Measurements from ENCODE around the gene TRIM33.

TRIM33 gene

GRCh38 chr1:114511032-114511785, at the start of gene TRIM33:
TRIM33 (minus strand) TSS chr1:114511203; CDS start chr1:114511076, 127 bp downstream.
- Mint-ChIP-seq H3K36me3 (ENCODE audit: low read depth) (peaks cover 10% of the 10 kb centered on the region), H3K27ac (peak within 1 kb of the TSS; percentile 98), H3K27me3 (ENCODE audit: low read depth, poor library complexity) (peaks cover 18% of the 10 kb centered on the region), H3K4me1 (peaks cover 53% of the 10 kb centered on the region), H3K4me3 (peak within 1 kb of the TSS; percentile 95), H3K9me3 (no peaks in the 10 kb centered on the region)
- DNase-seq = peak; percentile 90
- TF ChIP-seq CTCF (IDR thresholded peaks at IDR 0.05) = no peak

GRCh38 chr1:114559356-114559755, 48.4 kb upstream of the TRIM33 start:
- Mint-ChIP-seq H3K9me3 (peaks cover 7% of the 10 kb centered on the region), H3K36me3 (ENCODE audit: low read depth) (peaks cover 25% of the 10 kb centered on the region), H3K4me3 (no peak overlapping the region), H3K27me3 (ENCODE audit: low read depth, poor library complexity) (no peaks in the 10 kb centered on the region), H3K27ac (no peak overlapping the region), H3K4me1 (no peaks in the 10 kb centered on the region)
- no peak for TF ChIP-seq CTCF (IDR thresholded peaks at IDR 0.05)
- no peak for DNase-seq

GRCh38 chr1:114558544-114558943, 47.5 kb upstream of the TRIM33 start:
- H3K27ac Mint-ChIP-seq = no peak overlapping the region
- H3K4me1 Mint-ChIP-seq = no peaks in the 10 kb centered on the region
- H3K27me3 Mint-ChIP-seq (ENCODE audit: low read depth, poor library complexity) = no peaks in the 10 kb centered on the region
- peaks cover 7% of the 10 kb centered on the region for H3K9me3 Mint-ChIP-seq
- no peak for DNase-seq
- no peak overlapping the region for H3K4me3 Mint-ChIP-seq
- peaks cover 18% of the 10 kb centered on the region for H3K36me3 Mint-ChIP-seq (ENCODE audit: low read depth)
- peak; percentile 16 for TF ChIP-seq CTCF (IDR thresholded peaks at IDR 0.05)

GRCh38 chr1:114554577-114554976, 43.6 kb upstream of the TRIM33 start:
- no peak for DNase-seq
- TF ChIP-seq CTCF (IDR thresholded peaks at IDR 0.05) = no peak
- Mint-ChIP-seq H3K9me3 (no peaks in the 10 kb centered on the region), H3K36me3 (ENCODE audit: low read depth) (no peaks in the 10 kb centered on the region), H3K4me1 (no peaks in the 10 kb centered on the region), H3K27me3 (ENCODE audit: low read depth, poor library complexity) (no peaks in the 10 kb centered on the region), H3K27ac (no peak overlapping the region), H3K4me3 (no peak overlapping the region)

GRCh38 chr1:114552106-114552639, 41.2 kb upstream of the TRIM33 start:
- no peaks in the 10 kb centered on the region for H3K36me3 Mint-ChIP-seq (ENCODE audit: low read depth)
- no peak for TF ChIP-seq CTCF (IDR thresholded peaks at IDR 0.05)
- DNase-seq = no peak
- H3K9me3 Mint-ChIP-seq = no peaks in the 10 kb centered on the region
- H3K27me3 Mint-ChIP-seq (ENCODE audit: low read depth, poor library complexity) = peaks cover 3% of the 10 kb centered on the region
- no peak overlapping the region for H3K4me3 Mint-ChIP-seq
- no peaks in the 10 kb centered on the region for H3K4me1 Mint-ChIP-seq
- no peak overlapping the region for H3K27ac Mint-ChIP-seq

GRCh38 chr1:114551400-114551799, 40.4 kb upstream of the TRIM33 start:
- H3K27me3 Mint-ChIP-seq (ENCODE audit: low read depth, poor library complexity) = peaks cover 3% of the 10 kb centered on the region
- H3K36me3 Mint-ChIP-seq (ENCODE audit: low read depth) = no peaks in the 10 kb centered on the region
- DNase-seq = no peak
- no peak overlapping the region for H3K4me3 Mint-ChIP-seq
- H3K4me1 Mint-ChIP-seq = no peaks in the 10 kb centered on the region
- no peak overlapping the region for H3K27ac Mint-ChIP-seq
- no peaks in the 10 kb centered on the region for H3K9me3 Mint-ChIP-seq
- TF ChIP-seq CTCF (IDR thresholded peaks at IDR 0.05) = no peak

Data from nephron progenitor cell (in vitro differentiated cells).